ENCODE data around the gene CAPN9.
A peak's percentile ranks its signal among the peaks of the same experiment; 100 is the strongest.

Gene CAPN9

GRCh38 chr1:230749635-230750034 is 2.4 kb downstream of the CAPN9 start (continued):
- peak; percentile 26; the same call in 1 of the 2 replicates for TF ChIP-seq BCL11A (tag by site-specific recombination; IDR thresholded peaks at IDR 0.05; ENCODE audit: low read depth)
- TF ChIP-seq, protein P1, sequence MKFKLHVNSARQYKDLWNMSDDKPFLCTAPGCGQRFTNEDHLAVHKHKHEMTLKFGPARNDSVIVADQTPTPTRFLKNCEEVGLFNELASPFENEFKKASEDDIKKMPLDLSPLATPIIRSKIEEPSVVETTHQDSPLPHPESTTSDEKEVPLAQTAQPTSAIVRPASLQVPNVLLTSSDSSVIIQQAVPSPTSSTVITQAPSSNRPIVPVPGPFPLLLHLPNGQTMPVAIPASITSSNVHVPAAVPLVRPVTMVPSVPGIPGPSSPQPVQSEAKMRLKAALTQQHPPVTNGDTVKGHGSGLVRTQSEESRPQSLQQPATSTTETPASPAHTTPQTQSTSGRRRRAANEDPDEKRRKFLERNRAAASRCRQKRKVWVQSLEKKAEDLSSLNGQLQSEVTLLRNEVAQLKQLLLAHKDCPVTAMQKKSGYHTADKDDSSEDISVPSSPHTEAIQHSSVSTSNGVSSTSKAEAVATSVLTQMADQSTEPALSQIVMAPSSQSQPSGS (tag by site-specific recombination; IDR thresholded peaks at IDR 0.05; ENCODE audit: low read depth) = peak; percentile 60
- TF ChIP-seq ZNF501 (tag by site-specific recombination; IDR thresholded peaks at IDR 0.05) = no peak

- POLR2A ChIA-PET = no interaction called here
- CTCF ChIA-PET = no interaction called here
- Histone ChIP-seq H3K9me3 (ENCODE audit: control insufficient read depth, insufficient read depth, low read depth, low read length) (no peaks in the 10 kb centered on the region), H3K4me1 (ENCODE audit: control insufficient read depth, insufficient read depth, low read length) (no peaks in the 10 kb centered on the region; the same call in 1 of the 2 replicates), H3K36me3 (ENCODE audit: control insufficient read depth in 2 of 2, insufficient read depth in 1 of 2, low read length in 2 of 2) (no peaks in the 10 kb centered on the region), H3K27ac (ENCODE audit: extremely low read depth, low read depth, low read length) (no peak overlapping the region), H3K4me3 (ENCODE audit: low read depth, low read length) (no peak overlapping the region)
- TF ChIP-seq MZF1 (tag by site-specific recombination; IDR thresholded peaks at IDR 0.05; ENCODE audit: borderline replicate concordance) (no peak), ZNF266 (tag by site-specific recombination; IDR thresholded peaks at IDR 0.05; ENCODE audit: low read depth) (no peak), ZNF335 (tag by site-specific recombination; conservative IDR thresholded peaks at IDR 0.05) (no peak), ZNF248 (tag by site-specific recombination; IDR thresholded peaks at IDR 0.05) (no peak), ZNF561 (tag by site-specific recombination; IDR thresholded peaks at IDR 0.05; ENCODE audit: borderline replicate concordance) (no peak), ZNF354C (tag by site-specific recombination; IDR thresholded peaks at IDR 0.05; ENCODE audit: borderline replicate concordance, low read depth) (no peak), ZNF514 (tag by site-specific recombination; IDR thresholded peaks at IDR 0.05) (no peak), ZNF16 (tag by site-specific recombination; IDR thresholded peaks at IDR 0.05; ENCODE audit: low read depth) (no peak), ZBTB48 (tag by site-specific recombination; IDR thresholded peaks at IDR 0.05) (0 out of 2 replicates have a peak, but pooled peaks have one; percentile 23), GLI4 (tag by site-specific recombination; IDR thresholded peaks at IDR 0.05) (no peak), ZNF626 (tag by site-specific recombination; IDR thresholded peaks at IDR 0.05) (no peak)
- TF ChIP-seq, protein P2, sequence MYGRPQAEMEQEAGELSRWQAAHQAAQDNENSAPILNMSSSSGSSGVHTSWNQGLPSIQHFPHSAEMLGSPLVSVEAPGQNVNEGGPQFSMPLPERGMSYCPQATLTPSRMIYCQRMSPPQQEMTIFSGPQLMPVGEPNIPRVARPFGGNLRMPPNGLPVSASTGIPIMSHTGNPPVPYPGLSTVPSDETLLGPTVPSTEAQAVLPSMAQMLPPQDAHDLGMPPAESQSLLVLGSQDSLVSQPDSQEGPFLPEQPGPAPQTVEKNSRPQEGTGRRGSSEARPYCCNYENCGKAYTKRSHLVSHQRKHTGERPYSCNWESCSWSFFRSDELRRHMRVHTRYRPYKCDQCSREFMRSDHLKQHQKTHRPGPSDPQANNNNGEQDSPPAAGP (tag by site-specific recombination; IDR thresholded peaks at IDR 0.05) = 0 out of 2 replicates have a peak, but pooled peaks have one; percentile 44
- TF ChIP-seq, protein P3, sequence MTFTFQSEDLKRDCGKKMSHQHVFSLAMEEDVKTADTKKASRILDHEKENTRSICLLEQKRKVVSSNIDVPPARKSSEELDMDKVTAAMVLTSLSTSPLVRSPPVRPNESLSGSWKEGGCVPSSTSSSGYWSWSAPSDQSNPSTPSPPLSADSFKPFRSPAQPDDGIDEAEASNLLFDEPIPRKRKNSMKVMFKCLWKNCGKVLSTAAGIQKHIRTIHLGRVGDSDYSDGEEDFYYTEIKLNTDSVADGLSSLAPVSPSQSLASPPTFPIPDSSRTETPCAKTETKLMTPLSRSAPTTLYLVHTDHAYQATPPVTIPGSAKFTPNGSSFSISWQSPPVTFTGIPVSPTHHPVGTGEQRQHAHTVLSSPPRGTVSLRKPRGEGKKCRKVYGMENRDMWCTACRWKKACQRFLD (tag by site-specific recombination; IDR thresholded peaks at IDR 0.05) = no peak
Measured at GRCh38 chr1:230750576-230750975, 3.4 kb downstream of the CAPN9 start.

DNA sequence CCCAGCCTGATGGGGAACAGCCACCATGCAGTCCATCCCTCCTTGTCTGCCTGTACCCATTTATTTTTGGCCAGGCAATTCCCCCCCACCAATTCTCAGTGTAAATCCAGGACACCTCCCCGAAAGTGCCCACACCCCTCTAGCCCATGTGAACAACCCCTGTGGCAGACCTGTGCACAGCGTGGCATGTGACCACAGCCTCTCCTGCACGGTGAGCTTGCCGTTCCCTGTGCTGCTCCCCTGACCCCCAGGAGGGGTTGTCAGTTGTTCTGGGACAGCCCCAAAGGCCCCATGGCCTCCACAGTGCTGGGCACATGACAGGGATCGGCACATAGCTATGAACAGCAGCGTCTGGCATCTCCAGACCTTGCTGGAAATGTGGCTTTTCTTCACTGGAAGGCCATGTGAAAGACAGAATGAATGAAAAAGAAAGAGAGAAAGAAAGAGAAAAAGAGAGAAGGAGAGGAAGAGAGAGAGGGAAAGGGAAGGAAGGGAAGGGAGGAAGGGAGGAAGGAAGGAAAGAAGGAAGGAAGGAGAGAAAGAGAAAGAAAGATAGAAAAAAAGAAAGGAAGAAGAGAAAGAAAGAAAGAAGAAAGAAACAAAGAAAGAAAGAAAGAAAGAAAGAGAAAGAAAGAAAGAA is 3.9 kb downstream of the CAPN9 start:
- CTCF ChIA-PET = no interaction called here
- no peak overlapping the region for H3K4me3 ChIP-seq (ENCODE audit: low read depth, low read length)
- no peak overlapping the region for H3K27ac ChIP-seq (ENCODE audit: extremely low read depth, low read depth, low read length)
- POLR2A ChIA-PET = no interaction called here
- H3K4me1 ChIP-seq (ENCODE audit: control insufficient read depth, insufficient read depth, low read length) = no peaks in the 10 kb centered on the region; the same call in 1 of the 2 replicates
- H3K36me3 ChIP-seq (ENCODE audit: control insufficient read depth in 2 of 2, insufficient read depth in 1 of 2, low read length in 2 of 2) = no peaks in the 10 kb centered on the region
- TF ChIP-seq ZBTB48 (tag by site-specific recombination; IDR thresholded peaks at IDR 0.05) (0 out of 2 replicates have a peak, but pooled peaks have one; percentile 1), ZEB2 (tag by site-specific recombination; IDR thresholded peaks at IDR 0.05) (no peak), PRDM1 (tag by site-specific recombination; IDR thresholded peaks at IDR 0.05) (peak; percentile 82), ZNF645 (tag by site-specific recombination; IDR thresholded peaks at IDR 0.05) (no peak), ZBTB17 (tag by site-specific recombination; IDR thresholded peaks at IDR 0.05) (0 out of 2 replicates have a peak, but pooled peaks have one; percentile 19), ZNF366 (tag by site-specific recombination; conservative IDR thresholded peaks at IDR 0.05) (peak; percentile 98), ZNF155 (tag by site-specific recombination; IDR thresholded peaks at IDR 0.05) (no peak)
- TF ChIP-seq, protein P4, sequence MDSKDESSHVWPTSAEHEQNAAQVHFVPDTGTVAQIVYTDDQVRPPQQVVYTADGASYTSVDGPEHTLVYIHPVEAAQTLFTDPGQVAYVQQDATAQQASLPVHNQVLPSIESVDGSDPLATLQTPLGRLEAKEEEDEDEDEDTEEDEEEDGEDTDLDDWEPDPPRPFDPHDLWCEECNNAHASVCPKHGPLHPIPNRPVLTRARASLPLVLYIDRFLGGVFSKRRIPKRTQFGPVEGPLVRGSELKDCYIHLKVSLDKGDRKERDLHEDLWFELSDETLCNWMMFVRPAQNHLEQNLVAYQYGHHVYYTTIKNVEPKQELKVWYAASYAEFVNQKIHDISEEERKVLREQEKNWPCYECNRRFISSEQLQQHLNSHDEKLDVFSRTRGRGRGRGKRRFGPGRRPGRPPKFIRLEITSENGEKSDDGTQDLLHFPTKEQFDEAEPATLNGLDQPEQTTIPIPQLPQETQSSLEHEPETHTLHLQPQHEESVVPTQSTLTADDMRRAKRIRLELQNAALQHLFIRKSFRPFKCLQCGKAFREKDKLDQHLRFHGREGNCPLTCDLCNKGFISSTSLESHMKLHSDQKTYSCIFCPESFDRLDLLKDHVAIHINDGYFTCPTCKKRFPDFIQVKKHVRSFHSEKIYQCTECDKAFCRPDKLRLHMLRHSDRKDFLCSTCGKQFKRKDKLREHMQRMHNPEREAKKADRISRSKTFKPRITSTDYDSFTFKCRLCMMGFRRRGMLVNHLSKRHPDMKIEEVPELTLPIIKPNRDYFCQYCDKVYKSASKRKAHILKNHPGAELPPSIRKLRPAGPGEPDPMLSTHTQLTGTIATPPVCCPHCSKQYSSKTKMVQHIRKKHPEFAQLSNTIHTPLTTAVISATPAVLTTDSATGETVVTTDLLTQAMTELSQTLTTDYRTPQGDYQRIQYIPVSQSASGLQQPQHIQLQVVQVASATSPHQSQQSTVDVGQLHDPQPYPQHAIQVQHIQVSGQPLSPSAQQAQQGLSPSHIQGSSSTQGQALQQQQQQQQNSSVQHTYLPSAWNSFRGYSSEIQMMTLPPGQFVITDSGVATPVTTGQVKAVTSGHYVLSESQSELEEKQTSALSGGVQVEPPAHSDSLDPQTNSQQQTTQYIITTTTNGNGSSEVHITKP (tag by site-specific recombination; IDR thresholded peaks at IDR 0.05) = peak; percentile 32; the same call in 1 of the 2 replicates
- H3K9me3 ChIP-seq (ENCODE audit: control insufficient read depth, insufficient read depth, low read depth, low read length) = no peaks in the 10 kb centered on the region
